HG02759 (cell line): Measurements from ENCODE around the gene POLD2.

Experiments used
- ATAC-seq: cut with Tn5 transposase; IDR thresholded peaks from one replicate; pipeline ENCODE4 v1.9.1; 2021; ENCODE audit warnings: mild to moderate bottlenecking, moderate library complexity; ENCODE audit not compliant: unreplicated experiment

POLD2 gene

DNA sequence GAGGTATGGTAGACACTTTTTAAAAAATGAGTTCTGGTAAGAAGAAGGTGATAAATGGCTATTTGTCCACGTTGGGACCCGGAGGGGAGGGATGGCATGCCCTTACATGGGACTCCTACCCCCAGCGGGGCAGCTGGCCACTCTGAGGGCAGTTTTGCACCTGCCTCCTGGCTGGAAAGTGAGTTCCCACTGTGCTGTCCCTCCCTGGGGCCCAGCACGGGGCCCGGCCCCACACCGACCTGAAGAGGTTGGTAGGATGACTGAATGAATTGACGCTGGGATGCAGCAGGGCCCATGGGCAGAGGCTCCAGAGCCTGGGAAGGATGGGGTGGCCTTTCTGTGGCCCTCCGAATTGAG, 19.8 kb downstream of the POLD2 start:
- no peak for ATAC-seq

DNA sequence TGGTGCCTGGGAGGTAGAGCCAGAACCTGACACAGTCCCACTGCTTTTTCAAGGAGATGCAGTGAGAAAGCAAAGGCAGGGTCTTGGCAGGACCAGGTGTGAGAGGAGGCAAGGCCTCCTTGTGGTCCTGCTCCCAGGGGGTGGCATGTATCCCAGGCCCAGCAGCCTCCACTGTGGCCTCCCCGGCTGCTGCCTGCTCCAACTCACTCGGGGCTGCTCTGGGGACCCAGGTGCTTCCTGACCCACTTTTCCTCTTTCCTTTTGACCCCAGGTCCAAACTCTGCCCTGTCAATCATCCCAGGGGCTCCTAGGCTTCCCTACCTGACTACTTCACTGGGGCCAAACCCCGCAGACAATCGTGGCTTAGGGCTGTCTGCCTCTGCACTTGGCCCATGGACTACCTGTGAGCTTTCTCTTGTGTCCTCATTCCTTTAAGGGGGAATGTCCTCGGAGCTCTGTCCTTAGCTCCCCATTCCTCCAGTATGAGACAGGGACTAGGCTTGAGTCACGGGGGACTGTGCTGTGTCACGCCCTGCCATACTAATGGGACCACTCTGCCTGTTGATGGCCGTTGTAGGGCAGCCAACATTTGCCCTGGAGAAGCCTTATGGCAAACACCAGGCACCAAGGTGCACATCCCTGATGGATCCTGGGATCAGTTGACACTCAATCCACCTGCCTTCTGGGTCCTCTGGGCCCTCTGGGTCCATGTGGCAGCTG, 20.3 kb downstream of the POLD2 start:
- ATAC-seq: no peak

DNA sequence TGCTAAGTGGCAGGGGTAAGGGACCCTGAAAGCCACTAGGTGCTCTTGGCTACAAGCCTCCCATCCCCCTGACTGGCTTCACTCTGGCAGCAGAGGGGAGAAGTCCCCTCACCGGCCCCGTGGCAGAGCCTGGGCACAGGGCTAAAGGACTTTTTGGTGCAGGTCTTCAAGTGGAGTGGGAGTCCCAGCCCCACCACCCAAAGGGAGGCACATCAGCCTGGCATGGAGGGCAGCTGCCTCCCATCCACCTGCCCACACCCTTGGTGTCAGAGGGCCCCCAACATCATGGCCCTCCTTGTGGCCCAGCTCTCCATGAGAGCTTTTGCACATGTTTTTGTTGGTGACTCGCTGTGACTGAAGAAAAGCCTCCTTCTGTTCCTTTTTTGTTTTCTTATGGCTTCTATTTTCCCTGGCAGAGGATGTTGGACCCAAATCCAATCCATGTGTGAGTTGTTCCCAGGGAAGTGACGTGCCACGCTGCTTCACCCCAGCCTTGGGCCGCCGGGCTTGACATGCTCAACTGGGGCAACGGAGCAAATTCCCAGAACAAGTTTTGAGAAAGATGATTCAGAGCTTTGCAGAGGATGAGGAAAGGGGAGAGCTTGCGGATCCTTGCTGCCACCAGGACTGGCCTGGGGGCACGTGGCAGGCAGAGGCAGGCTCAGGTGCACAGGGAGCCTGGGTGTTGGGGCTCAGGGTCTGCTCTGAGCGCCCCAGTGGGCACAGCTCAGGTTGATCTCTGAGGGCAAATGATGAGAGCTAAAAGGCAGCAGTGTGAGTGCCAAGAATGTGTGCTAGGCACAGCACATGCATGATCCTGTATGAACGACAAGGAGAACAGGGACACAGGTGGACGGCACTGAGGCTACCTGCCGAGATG, 21.1 kb downstream of the POLD2 start:
- no peak for ATAC-seq

- no peak for ATAC-seq
Observed at GRCh38 chr7:44101303-44101965, 21.9 kb downstream of the POLD2 start.

GRCh38 chr7:44100458-44101302, 22.7 kb downstream of the POLD2 start:
- ATAC-seq: no peak

- no peak for ATAC-seq
Observed at GRCh38 chr7:44099669-44100068, 23.7 kb downstream of the POLD2 start.

DNA sequence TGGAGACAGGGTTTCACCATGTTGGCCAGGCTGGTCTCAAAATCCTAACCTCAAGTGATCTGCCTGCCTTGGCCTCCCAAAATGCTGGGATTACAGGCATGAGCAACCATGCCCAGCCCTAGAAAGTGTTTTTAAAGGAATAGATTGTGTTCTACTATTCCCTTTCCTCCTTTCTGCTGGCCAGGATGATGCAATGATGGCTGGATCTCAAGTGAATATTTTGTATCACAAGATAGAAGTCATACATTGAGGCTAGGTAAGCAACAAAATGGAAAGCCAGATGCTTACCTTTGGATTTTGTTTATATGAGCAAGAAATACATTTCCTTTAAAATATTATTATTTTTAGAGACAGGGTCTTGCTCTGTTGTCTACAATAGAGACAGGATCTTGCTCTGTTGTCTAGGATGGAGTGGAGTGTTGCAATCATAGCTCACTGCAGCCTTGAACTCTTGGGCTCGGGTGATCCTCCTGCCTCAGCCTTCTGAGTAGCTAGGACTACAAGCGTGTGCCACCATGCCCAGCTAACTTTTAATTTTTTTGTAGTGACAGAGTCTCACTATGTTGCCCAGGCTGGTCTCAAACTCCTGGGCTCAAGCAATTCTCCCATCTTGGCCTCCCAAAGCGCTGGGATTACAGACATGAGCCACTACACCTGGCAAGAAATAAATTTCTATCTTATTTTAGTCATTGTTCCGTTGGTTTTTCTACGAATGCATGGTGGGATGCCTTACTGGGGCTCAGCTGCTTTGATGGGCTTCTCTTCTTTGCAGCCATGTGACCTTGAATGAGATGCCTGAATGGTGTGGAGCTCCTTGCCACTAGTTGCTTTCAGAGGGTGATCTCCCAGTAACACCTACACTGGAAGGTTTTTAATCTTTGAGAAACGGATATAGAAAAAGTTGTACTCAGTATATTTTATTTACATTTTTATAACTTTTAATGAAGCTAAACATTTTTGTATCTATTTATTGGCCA, 25.0 kb downstream of the POLD2 start:
- ATAC-seq: no peak

- peak; percentile 81 for ATAC-seq
Observed at GRCh38 chr7:44097064-44097932, 26.1 kb downstream of the POLD2 start.

DNA sequence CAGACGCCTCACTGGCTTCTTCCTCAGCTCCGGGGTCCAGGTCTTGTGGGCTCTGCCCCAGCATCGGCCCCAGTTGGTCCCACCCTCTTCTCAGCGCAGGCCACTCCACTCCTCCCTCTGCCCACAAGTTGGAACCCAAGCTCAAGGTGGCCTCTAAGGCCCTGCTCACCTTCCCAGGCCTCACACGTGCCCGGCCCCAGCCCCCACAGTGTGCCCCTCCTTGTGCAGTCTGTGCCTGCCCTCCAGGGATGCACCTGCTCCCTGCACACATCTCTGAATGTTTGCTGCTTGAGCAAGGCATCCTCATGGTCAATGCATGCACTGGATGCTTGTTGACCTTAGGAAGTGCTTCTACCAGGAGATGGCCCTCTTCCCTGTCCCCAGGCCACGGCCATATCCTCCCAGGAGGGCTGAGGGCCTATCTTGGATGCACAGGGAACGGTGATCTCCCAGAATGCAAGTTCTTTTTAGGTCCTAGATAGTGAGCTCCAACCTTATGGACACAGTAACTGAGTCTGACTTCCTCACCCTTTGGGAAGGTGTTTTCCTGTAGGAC, 26.9 kb downstream of the POLD2 start:
- ATAC-seq: no peak

DNA sequence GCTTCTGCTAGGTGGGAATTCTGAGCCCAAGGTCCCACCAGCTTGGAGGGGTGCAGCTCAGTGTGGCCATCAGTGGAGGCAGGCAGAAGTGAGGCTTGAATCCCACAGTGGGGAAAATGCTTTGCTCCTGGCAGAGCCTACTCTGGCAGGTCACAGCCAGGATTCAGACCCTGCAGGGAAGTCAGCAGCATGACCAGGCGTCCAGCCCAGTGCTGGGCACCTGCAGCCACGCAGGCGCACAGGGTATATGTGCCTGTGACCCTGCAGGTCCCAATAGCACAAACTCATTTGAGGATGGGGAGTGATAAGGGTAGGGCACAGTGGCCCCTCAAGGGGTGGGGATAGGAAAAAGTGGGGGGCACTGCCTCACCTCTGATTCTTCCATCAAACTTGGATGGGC, 27.6 kb downstream of the POLD2 start:
- ATAC-seq: no peak

- no peak for ATAC-seq
Observed at GRCh38 chr7:44094883-44095592, 28.3 kb downstream of the POLD2 start.

GRCh38 chr7:44094365-44094764, 29.0 kb downstream of the POLD2 start:
- ATAC-seq: no peak

DNA sequence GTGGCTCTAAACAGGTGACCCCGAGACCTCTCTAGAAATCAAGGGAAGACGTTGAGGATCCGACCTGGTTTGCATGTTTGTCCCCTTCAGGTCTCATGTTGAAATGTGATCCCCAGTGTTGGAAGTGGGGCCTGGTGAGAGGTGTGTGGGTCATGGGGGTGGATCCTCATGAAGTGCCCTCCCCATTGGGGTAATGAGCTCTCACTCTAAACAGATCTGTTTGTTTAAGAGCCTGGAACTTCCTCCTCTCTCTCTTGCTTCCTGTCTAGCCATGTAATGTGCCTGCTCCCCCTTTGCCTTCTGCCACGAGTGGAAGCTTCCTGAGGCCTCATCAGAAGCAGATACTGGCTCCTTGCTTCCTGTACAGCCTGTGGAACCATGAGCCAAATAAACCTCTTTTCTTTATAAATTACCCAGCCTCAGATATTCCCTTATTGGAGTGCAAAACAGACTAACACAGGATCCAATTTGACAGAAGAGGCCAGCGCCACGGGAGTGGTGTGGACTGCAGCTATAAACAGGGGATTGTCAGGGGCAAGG, 30.2 kb downstream of the POLD2 start:
- ATAC-seq: no peak

DNA sequence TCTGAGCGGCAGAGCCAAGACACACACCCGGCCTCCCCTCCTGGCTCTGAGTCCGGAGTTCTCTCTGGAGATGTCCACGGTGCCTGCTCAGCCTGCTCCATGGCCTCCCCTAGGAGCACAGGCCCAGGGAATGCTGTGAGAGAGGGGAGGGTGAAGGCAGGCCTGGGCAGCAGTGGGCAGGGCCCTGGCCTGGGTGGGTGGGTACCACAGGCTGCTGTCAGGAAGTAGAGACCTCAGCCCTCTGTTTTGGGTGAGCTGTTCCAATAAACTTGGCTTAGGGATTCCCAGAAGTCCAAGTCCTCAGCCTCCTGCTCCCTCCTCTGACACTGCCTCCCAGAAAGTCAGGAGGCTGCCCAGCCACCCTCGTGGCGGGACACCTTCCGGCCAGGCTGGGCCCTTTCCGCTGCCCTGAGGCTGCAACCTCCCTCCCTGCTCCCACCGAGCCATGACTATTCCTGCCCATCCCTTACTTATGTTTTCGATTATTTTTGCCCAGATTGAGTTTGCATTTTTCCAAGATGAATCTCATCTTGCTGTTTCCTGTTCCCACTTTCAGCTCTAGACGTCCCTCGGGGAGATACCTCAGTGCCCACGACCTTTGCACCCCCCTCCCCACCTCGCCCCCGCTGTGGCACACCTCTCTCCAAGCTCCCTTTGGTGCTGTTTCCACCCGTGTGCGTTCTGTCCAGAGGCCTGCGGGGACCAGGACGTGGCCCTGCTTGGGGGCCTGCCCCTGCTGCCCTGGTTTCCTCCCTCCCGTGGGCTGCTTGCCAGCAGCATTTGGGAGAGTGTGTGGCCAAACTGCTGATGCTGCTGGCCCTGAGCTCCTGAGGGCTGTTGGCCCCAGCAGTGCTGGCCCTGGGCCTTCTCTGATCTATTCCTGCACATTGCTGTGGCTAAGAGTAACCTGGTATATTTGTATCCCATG, 35.2 kb downstream of the POLD2 start:
- no peak for ATAC-seq

DNA sequence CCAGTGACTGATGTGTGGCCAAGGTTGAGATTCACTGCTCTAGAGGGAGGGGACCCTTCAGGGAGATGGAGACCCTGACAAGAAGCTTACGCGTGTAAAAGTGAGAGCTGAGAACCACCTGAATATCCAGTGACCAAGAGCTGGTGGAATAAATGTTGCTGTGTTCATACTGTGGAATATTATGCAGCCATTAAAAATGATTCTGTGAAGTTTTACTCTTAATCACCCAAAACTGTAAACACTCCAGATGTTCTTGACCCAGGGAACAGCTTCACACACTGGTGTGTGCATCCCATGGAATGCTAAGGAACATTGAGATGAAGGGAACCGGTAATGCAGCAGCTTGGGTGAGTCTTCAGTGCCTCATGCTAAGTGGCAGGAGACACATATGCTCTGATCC, 36.7 kb downstream of the POLD2 start:
- ATAC-seq: no peak

DNA sequence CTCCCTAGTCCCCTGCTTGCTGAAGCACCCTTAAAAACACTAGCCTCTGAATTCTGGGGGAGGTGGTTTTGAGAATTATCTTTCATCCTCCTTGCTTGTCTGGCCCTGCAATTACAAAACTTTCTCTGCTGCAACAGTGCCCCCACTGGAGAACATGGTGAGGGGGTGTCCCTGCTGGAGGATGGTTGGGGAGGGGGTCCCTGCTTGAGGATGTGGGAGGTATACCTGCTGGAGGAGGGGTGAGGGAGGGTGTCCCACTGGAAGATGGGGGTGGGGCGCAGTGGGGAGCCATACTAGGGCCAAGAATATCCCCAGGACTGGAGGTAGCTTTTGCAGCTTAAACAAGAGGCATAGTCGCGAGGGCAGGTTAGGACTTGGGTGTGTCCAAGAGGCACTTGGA, 37.8 kb downstream of the POLD2 start:
- ATAC-seq: no peak

DNA sequence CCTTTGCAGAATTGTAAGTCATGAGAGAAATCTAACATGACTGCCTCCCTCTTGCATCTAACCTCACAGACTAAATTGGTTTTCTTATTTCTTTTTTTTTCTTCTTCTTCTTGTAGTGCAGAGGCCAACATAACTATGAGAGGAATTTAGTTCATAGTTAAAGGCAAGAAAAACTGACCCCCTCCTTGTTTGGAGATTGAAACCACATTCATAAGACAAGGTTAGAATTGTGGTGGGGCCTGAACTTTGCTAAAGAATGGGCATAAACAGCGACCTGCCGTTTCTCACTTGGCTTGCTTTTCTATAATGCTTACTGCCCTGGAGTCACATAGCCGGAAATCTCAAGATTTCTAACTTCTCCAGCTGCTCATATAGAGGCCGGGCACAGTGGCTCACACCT, 38.6 kb downstream of the POLD2 start:
- ATAC-seq: no peak
